ENCODE measurements around the gene SLC8B1. TPM values are rescaled to one million over a fixed set of nuclear protein-coding genes. Genes with fewer than 3 reads are reported as not detected.

Gene SLC8B1
- total and polyA plus RNA-seq, 2 experiments from 2014 or later, result 4.3 to 5.8 TPM

DNA sequence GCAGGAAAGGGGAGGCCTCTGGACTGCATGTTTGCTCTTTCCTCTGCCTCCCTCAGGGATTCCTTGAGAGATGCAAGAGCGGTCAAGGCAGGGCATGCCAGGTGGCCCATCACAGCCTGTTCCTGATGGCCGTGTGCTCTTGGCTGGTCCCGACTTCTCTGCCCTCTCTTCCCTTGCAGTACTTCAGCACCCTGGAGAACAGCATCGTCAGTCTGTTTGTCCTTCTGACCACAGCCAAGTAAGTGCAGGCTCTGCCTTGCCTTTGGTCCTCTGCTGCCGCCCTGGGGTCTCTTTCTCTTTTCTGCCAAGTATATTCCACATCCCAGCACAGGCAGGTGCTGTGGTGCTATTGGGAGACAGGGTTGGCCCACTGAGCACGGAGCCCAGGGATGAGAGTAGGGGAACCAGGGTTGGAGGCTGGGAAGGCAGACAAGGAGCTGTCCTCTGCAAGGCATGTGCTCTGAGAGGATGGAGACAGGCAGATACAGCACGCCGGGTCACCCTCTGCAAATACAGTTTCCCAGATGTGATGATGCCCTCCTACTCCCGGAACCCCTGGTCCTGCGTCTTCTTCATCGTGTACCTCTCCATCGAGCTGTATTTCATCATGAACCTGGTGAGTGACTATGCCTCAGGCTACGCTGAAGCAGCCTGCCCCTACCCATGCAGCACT, 61.7 kb downstream of the SLC8B1 start:
- H3K4me3 ChIP-seq, result no peak overlapping the region
- H3K36me3 ChIP-seq, result no peaks in the 10 kb centered on the region
- peak in 1 of 2 donors; percentile 34 for DNase-seq (ENCODE audit: low read depth in 1 of 2, low spot score in 1 of 2)
- H3K27me3 ChIP-seq, result no peaks in the 10 kb centered on the region
- no peak overlapping the region for H3K27ac ChIP-seq
- no peaks in the 10 kb centered on the region for H3K9me3 ChIP-seq (ENCODE audit: low read depth)
- peaks cover 3% of the 10 kb centered on the region for H3K4me1 ChIP-seq (ENCODE audit: low read depth)
- TF ChIP-seq, protein P1, sequence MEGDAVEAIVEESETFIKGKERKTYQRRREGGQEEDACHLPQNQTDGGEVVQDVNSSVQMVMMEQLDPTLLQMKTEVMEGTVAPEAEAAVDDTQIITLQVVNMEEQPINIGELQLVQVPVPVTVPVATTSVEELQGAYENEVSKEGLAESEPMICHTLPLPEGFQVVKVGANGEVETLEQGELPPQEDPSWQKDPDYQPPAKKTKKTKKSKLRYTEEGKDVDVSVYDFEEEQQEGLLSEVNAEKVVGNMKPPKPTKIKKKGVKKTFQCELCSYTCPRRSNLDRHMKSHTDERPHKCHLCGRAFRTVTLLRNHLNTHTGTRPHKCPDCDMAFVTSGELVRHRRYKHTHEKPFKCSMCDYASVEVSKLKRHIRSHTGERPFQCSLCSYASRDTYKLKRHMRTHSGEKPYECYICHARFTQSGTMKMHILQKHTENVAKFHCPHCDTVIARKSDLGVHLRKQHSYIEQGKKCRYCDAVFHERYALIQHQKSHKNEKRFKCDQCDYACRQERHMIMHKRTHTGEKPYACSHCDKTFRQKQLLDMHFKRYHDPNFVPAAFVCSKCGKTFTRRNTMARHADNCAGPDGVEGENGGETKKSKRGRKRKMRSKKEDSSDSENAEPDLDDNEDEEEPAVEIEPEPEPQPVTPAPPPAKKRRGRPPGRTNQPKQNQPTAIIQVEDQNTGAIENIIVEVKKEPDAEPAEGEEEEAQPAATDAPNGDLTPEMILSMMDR (IDR thresholded peaks at IDR 0.05; ENCODE audit: low read depth, low read length), result no peak

GRCh38 chr12:113271853-113272561, 62.9 kb downstream of the SLC8B1 start:
- Histone ChIP-seq H3K27ac (no peak overlapping the region), H3K36me3 (no peaks in the 10 kb centered on the region), H3K4me1 (ENCODE audit: low read depth) (peaks cover 3% of the 10 kb centered on the region), H3K27me3 (no peaks in the 10 kb centered on the region), H3K4me3 (no peak overlapping the region), H3K9me3 (ENCODE audit: low read depth) (no peaks in the 10 kb centered on the region)
- TF ChIP-seq, protein P1 (IDR thresholded peaks at IDR 0.05; ENCODE audit: low read depth, low read length), result no peak
- DNase-seq (ENCODE audit: low read depth in 1 of 2, low spot score in 1 of 2), result peak in 1 of 2 donors; percentile 91

DNA sequence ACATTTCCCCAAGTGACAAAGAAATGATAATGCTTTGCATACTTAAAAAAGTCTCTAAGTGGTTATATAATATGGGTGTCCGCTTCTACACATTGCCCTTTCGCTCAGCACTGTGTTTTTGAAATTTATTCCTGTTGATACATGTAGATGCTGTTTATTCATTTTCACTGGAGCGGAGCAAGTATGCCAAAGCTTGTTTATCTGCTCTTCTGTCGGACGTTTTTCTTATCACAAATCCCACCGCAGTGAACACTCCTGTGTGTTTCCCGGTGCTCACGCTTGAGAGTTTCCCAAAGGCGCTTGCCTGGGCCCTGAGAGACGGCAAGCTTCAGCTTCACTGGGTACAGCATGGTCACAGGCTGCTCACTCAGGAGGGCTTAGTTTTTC, 63.5 kb downstream of the SLC8B1 start:
- no peak overlapping the region for H3K4me3 ChIP-seq
- TF ChIP-seq, protein P1 (IDR thresholded peaks at IDR 0.05; ENCODE audit: low read depth, low read length), result no peak
- DNase-seq (ENCODE audit: low read depth in 1 of 2, low spot score in 1 of 2), result no peak
- peaks cover 3% of the 10 kb centered on the region for H3K4me1 ChIP-seq (ENCODE audit: low read depth)
- H3K27me3 ChIP-seq, result no peaks in the 10 kb centered on the region
- H3K9me3 ChIP-seq (ENCODE audit: low read depth), result no peaks in the 10 kb centered on the region
- no peak overlapping the region for H3K27ac ChIP-seq
- no peaks in the 10 kb centered on the region for H3K36me3 ChIP-seq

DNA sequence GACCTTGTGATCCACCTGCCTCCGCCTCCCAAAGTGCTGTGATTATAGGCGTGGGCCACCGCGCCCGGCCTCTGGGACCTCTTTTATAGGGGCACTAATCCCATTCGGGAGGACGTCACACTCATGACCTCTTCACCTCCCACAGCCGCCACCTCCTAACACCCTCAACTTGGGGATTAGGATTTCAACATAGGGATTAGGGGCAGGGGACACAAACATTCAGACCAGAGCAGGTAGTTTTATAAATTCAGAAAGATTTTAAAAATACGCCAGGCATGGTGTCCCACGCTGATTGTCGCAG, 64.2 kb downstream of the SLC8B1 start:
- Histone ChIP-seq H3K36me3 (no peaks in the 10 kb centered on the region), H3K27ac (no peak overlapping the region)

DNA sequence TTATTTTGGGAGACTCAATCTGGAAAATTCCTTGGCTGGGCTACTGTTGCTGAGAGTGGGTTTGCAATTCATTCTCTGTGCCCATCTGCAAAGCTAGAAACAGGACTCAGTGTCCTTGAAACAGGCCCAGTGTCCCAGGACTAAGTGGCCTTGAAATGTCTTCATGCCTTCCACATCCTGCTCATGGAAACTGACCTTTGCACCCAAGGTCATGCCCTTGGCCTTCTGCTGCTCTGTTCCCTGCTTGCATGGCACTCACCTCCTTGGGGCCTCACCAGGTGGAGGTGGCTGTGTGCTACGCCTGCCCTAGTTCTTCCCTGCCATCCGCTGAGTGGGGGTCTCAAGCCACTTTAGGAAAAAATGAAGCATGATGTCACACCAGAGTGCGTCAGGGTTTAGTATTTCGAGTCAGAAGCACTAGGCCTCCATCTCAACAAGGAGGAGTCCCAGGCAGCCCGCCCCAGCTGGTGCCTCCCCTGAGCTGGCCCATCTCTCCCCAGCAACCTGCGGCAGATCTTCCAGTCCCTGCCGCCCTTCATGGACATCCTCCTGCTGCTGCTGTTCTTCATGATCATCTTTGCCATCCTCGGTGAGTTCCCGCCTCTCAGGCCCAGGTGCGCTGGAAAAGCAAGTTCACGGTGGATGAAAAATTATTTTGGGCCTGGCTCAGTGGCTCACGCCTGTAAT, 65.5 kb downstream of the SLC8B1 start:
- H3K27me3 ChIP-seq, result no peaks in the 10 kb centered on the region
- no peak overlapping the region for H3K4me3 ChIP-seq
- DNase-seq (ENCODE audit: low read depth in 1 of 2, low spot score in 1 of 2), result no peak
- H3K36me3 ChIP-seq, result no peaks in the 10 kb centered on the region
- no peak overlapping the region for H3K27ac ChIP-seq
- no peaks in the 10 kb centered on the region for H3K4me1 ChIP-seq (ENCODE audit: low read depth)
- H3K9me3 ChIP-seq (ENCODE audit: low read depth), result no peaks in the 10 kb centered on the region
- TF ChIP-seq, protein P1 (IDR thresholded peaks at IDR 0.05; ENCODE audit: low read depth, low read length), result no peak

More for the DNA sequence above, 64.2 kb downstream of the SLC8B1 start:
- Histone ChIP-seq H3K4me1 (ENCODE audit: low read depth) (peaks cover 3% of the 10 kb centered on the region), H3K4me3 (no peak overlapping the region), H3K27me3 (no peaks in the 10 kb centered on the region), H3K9me3 (ENCODE audit: low read depth) (no peaks in the 10 kb centered on the region)
- TF ChIP-seq, protein P1 (IDR thresholded peaks at IDR 0.05; ENCODE audit: low read depth, low read length), result no peak
- DNase-seq (ENCODE audit: low read depth in 1 of 2, low spot score in 1 of 2), result no peak

Data from cardiac muscle cell (in vitro differentiated cells and primary cell).